NB4 (cell line): ENCODE data around the gene PCK1.

Experiments used
- DNase-seq: peaks from one replicate; pipeline ENCODE4 v3.0.0; 2010; ENCODE audit warnings: low read depth
- H3K4me3 ChIP-seq: one replicate; pipeline ENCODE4 v1.5.1; 2011; ENCODE audit warnings: mild to moderate bottlenecking, low read depth, low read length, moderate library complexity
- MYC ChIP-seq: IDR thresholded peaks from 2 replicates; pipeline ENCODE4 v1.6.1; 2011; ENCODE audit warnings: low read depth, low read length
- POLR2A ChIP-seq: IDR thresholded peaks from 2 replicates; pipeline ENCODE4 v1.6.1; 2011; ENCODE audit warnings: mild to moderate bottlenecking; ENCODE audit not compliant: insufficient read length; ENCODE audit errors: extremely low read depth
- TF ChIP-seq, protein P1 (sequence below): IDR thresholded peaks from 2 replicates; pipeline ENCODE4 v1.6.1; 2011; ENCODE audit warnings: low read depth, low read length
- TF ChIP-seq, protein P2 (sequence below): IDR thresholded peaks from one replicate; pipeline ENCODE4 v1.5.1; 2012; ENCODE audit warnings: low read depth, low read length

PCK1 gene

DNA sequence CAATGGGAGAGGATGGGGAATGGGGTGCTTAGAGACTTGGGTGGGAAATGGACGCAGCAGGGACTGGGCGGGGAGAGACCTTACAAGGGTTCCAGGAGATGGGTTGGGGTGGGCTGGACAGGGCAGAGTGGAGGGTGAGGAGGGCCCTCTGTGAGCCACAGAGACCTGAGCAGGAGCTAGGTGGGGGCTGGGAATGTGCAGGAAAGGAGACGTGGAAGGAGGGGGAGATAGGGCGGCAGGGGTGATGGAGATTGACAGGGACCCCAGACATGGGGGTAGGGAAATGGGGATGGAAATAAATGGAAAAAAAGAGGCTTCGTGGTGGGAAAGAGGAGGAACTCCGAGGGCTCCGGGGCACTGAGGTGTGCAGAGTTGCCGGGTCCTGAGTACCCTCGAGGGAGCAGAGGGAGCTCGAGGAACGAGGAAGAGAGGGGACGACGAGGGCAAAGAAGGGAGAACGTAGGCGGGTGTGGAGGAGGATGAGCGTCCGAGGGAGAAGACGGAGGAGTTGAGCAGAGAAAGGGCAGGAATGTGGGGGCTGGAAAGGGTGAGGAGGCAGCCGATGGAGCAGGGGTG, 33.9 kb upstream of the PCK1 start:
- no peak for DNase-seq

DNA sequence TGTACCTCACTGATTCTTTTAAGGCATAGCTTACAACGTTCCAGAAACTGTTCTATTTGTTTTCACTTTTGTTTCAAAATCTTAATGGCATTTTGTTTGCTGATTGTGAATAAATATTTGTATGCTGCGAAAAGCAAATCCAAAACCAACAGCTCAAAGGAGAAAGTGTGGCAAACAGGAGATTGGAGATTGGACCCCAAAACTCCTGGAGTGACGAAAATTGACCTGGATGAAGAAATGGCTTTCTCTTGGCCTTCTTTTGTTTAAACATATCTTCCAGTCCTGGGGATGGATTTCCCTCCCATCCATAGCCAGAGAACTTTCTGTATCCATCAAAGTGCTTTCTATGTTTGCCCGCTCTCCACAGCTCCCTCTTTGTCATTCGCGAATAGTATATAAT, 33.2 kb upstream of the PCK1 start:
- TF ChIP-seq, protein P1, sequence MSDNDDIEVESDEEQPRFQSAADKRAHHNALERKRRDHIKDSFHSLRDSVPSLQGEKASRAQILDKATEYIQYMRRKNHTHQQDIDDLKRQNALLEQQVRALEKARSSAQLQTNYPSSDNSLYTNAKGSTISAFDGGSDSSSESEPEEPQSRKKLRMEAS: no peak
- no peak for TF ChIP-seq MYC
- TF ChIP-seq, protein P2, sequence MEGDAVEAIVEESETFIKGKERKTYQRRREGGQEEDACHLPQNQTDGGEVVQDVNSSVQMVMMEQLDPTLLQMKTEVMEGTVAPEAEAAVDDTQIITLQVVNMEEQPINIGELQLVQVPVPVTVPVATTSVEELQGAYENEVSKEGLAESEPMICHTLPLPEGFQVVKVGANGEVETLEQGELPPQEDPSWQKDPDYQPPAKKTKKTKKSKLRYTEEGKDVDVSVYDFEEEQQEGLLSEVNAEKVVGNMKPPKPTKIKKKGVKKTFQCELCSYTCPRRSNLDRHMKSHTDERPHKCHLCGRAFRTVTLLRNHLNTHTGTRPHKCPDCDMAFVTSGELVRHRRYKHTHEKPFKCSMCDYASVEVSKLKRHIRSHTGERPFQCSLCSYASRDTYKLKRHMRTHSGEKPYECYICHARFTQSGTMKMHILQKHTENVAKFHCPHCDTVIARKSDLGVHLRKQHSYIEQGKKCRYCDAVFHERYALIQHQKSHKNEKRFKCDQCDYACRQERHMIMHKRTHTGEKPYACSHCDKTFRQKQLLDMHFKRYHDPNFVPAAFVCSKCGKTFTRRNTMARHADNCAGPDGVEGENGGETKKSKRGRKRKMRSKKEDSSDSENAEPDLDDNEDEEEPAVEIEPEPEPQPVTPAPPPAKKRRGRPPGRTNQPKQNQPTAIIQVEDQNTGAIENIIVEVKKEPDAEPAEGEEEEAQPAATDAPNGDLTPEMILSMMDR: no peak
- TF ChIP-seq POLR2A: no peak
- no peak overlapping the region for H3K4me3 ChIP-seq
- DNase-seq: no peak

More for the DNA sequence above, 33.9 kb upstream of the PCK1 start:
- TF ChIP-seq, protein P2: no peak
- TF ChIP-seq, protein P1: no peak
- TF ChIP-seq MYC: no peak
- no peak for TF ChIP-seq POLR2A
- H3K4me3 ChIP-seq: no peak overlapping the region

DNA sequence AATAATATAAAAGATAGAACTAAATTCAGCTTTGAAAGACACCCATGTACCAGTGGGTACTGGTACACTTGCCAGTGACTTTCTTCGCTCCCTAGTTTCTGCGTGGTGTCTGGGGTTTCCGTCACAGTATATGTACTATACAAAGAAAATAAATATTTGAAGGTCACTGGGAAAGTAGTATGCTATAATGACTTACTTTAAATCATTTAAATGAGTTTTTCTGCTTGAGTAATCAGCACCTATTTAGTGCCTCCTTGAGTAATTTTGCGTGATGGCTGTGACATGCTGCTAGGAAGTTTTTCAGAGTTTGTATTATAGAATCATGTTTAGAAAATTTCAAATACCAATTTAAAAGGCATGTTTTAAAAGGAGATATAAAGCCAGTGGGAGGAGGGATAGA, 32.8 kb upstream of the PCK1 start:
- TF ChIP-seq, protein P1: no peak
- TF ChIP-seq MYC: no peak
- TF ChIP-seq, protein P2: no peak
- TF ChIP-seq POLR2A: no peak
- no peak overlapping the region for H3K4me3 ChIP-seq
- DNase-seq: no peak

DNA sequence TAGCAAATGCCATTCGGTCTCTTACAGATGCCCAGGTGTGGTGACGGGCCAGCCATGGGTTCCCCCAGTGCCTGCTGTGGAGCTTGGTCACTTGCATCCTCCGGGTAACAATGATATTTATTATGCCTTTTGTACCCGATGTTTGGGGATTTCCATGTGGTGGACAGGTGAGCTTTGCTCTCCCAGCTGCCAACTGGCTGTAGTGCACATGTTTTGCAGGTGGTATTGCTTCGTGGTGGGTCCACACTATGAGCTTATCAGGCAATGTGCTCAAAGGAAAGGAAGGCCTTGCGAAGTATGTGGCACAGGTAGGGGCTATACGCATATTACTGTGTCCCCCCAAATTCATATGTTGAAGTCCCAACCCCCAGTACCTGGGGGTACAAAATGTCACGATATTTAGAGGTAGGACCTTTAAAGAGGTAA, 31.7 kb upstream of the PCK1 start:
- DNase-seq: no peak
- TF ChIP-seq POLR2A (no peak), MYC (no peak)
- TF ChIP-seq, protein P2: no peak
- H3K4me3 ChIP-seq: no peak overlapping the region

DNA sequence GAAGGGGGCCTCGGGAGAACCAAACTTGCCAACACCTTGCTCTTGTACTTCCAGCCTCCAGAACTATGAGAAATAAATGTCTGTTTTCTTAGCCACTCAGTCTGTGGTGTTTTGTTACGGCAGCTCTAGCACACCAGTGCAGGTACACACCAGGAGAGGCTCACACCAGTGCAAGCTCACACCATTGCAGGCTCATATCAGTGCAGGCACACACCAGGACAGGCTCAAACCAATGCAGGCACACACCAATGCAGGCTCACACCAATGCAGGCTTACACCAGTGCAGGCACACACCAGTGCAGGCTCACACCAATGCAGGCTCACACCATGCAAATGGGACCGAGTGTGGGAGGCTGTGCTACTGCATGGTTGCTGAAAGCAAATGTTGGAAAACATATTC, 31.1 kb upstream of the PCK1 start:
- no peak for DNase-seq
- no peak overlapping the region for H3K4me3 ChIP-seq
- no peak for TF ChIP-seq POLR2A
- TF ChIP-seq MYC: no peak

DNA sequence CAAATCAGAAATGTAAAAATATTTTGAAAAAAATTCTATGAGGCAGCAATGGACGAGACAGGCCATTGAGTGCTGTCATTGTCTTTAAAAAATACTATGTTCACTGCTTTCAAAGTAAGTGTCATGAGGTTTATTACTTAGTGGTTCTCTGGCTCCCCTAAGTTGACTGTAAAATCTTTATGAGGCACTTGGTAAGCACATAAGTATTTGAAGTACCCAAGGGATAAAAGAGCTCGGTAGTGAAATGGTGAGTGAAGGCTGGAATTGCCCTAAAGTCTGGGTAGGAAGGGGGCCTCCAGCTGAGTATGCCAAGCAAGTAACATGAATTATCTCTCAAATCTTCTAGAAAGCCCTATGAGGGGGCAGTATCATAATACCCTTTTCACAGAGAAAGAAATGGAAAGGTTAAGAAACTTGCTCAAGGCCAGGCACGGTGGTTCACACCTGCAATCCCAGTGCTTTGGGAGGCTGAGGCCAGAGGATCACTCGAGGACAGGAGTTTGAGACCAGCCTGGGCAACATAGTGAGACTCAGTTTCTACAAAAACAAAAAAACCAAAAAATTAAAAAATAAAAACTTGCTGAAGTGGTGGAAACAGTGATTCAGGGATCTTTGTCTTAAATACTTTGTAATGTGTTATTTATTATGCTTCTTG, 30.5 kb upstream of the PCK1 start:
- no peak overlapping the region for H3K4me3 ChIP-seq
- TF ChIP-seq, protein P1: no peak
- TF ChIP-seq MYC (no peak), POLR2A (no peak)
- TF ChIP-seq, protein P2: no peak
- DNase-seq: no peak
